ENCODE measurements around the gene GRIP2.
A peak's percentile ranks its signal among the peaks of the same experiment; 100 is the strongest.

GRIP2 gene

GRCh38 chr3:14453876-14454638 is 86.1 kb downstream of the GRIP2 start:
- in situ Hi-C loops (cut with HindIII; ENCODE audit: low sequenced_read_pairs) = loop anchor here (5.0 to 25.0 kb wide), 2 partner anchors 52 to 167 kb away; partner anchors contain the start of gene SLC6A6
- no peak for TF ChIP-seq CTCF (IDR thresholded peaks at IDR 0.05; ENCODE audit: low read depth, low read length, missing control alignments)
- no peak overlapping the region for H3K4me3 ChIP-seq (ENCODE audit: low read depth, low read length)
- peak; percentile 27 for DNase-seq (ENCODE audit: low read depth)

GRCh38 chr3:14452740-14453710 is 87.1 kb downstream of the GRIP2 start:
- TF ChIP-seq CTCF (IDR thresholded peaks at IDR 0.05; ENCODE audit: low read depth, low read length, missing control alignments) = peak; percentile 11
- in situ Hi-C loops (cut with HindIII; ENCODE audit: low sequenced_read_pairs) = loop anchor here (5.0 to 25.0 kb wide), 2 partner anchors 51 to 166 kb away; partner anchors contain the start of gene SLC6A6
- H3K4me3 ChIP-seq (ENCODE audit: low read depth, low read length) = no peak overlapping the region
- peak; percentile 99 for DNase-seq (ENCODE audit: low read depth)

- no peak overlapping the region for H3K4me3 ChIP-seq (ENCODE audit: low read depth, low read length)
- peak; percentile 53 for DNase-seq (ENCODE audit: low read depth)
- in situ Hi-C loops (cut with HindIII; ENCODE audit: low sequenced_read_pairs) = loop anchor here (5.0 to 25.0 kb wide), 2 partner anchors 50 to 165 kb away; partner anchors contain the start of gene SLC6A6
- no peak for TF ChIP-seq CTCF (IDR thresholded peaks at IDR 0.05; ENCODE audit: low read depth, low read length, missing control alignments)
These were observed 88.0 kb downstream of the GRIP2 start for GRCh38 chr3:14451844-14452739.

GRCh38 chr3:14450922-14451606 is 89.1 kb downstream of the GRIP2 start:
- H3K4me3 ChIP-seq (ENCODE audit: low read depth, low read length) = no peak overlapping the region
- no peak for DNase-seq (ENCODE audit: low read depth)
- in situ Hi-C loops (cut with HindIII; ENCODE audit: low sequenced_read_pairs) = loop anchor here (5.0 to 25.0 kb wide), 2 partner anchors 49 to 164 kb away; partner anchors contain the start of gene SLC6A6
- TF ChIP-seq CTCF (IDR thresholded peaks at IDR 0.05; ENCODE audit: low read depth, low read length, missing control alignments) = no peak

- in situ Hi-C loops (cut with HindIII; ENCODE audit: low sequenced_read_pairs) = loop anchor here (5.0 to 25.0 kb wide), 2 partner anchors 48 to 163 kb away; partner anchors contain the start of gene SLC6A6
- TF ChIP-seq CTCF (IDR thresholded peaks at IDR 0.05; ENCODE audit: low read depth, low read length, missing control alignments) = no peak
- no peak for DNase-seq (ENCODE audit: low read depth)
- no peak overlapping the region for H3K4me3 ChIP-seq (ENCODE audit: low read depth, low read length)
These were observed 89.6 kb downstream of the GRIP2 start for GRCh38 chr3:14450506-14450905.

All from astrocyte of the cerebellum (primary cell).